Omental fat pad (tissue), 4 donors: ENCODE results near the gene ADAMTS17. TPM values are rescaled to one million over a fixed set of nuclear protein-coding genes. Genes with fewer than 3 reads are reported as not detected.

Experiments used
- ATAC-seq: fragments of 150-250 bp; one replicate; pipeline ENCODE4 v1.9.1; 2016; ENCODE audit warnings: mild to moderate bottlenecking, moderate library complexity; ENCODE audit not compliant: low FRiP score
- DNase-seq: peaks from one replicate; pipeline ENCODE4 v3.0.0-alpha.2; 2019; ENCODE audit warnings: low spot score
- total RNA-seq, 4 donors: library from RNA; depleted of rRNA; stranded (reverse); fragments of >200 nt; gene quantifications; one replicate each; pipeline ENCODE4 v1.1.0, GENCODE V29; 2016
- TF ChIP-seq, protein P1 (sequence below), 3 donors: fragments of 450-650 bp; IDR thresholded peaks; one replicate each; pipeline ENCODE4 v1.5.1; 2016 to 2017; ENCODE audit warnings: antibody characterized with exemption in 3 of 3, mild to moderate bottlenecking in 3 of 3, moderate library complexity in 2 of 3

ADAMTS17 gene
- total RNA-seq, 4 donors from 2014 or later = 1.6 to 10.7 (median 5.7) TPM

GRCh38 chr15:100108346-100108745 is 233.4 kb downstream of the ADAMTS17 start:
- ATAC-seq (no peak), DNase-seq (no peak)
- TF ChIP-seq, protein P1, sequence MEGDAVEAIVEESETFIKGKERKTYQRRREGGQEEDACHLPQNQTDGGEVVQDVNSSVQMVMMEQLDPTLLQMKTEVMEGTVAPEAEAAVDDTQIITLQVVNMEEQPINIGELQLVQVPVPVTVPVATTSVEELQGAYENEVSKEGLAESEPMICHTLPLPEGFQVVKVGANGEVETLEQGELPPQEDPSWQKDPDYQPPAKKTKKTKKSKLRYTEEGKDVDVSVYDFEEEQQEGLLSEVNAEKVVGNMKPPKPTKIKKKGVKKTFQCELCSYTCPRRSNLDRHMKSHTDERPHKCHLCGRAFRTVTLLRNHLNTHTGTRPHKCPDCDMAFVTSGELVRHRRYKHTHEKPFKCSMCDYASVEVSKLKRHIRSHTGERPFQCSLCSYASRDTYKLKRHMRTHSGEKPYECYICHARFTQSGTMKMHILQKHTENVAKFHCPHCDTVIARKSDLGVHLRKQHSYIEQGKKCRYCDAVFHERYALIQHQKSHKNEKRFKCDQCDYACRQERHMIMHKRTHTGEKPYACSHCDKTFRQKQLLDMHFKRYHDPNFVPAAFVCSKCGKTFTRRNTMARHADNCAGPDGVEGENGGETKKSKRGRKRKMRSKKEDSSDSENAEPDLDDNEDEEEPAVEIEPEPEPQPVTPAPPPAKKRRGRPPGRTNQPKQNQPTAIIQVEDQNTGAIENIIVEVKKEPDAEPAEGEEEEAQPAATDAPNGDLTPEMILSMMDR (IDR thresholded peaks at IDR 0.05) = no peak

DNA sequence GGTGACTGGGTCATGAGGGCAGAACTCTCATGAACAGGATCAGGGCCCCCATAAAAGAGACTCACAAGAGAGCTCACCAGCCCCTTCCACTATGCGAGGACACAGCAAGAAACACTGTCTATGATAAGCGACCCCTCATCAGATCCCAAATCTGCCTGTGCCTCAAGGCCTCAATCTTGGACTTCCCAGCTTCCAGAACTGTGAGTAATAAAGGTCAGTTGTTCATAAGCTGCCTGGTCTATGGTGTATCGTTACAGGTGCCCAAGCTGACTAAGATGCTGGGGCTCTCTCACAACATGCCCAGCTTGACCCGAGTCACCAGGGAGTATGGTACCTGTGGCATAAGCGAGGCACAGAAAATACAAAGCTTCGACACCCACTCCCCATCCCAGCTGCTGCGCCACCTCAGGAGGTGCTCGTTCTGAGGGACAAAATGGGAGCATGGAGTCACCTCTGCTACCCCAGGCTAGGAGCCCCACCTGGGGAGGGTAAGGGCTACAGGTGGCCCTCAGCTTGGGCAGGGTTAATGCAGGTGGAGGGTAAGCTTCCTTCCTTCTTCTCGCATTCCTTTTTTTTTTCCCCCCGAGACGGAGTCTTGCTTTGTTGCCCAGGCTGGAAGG is 234.1 kb downstream of the ADAMTS17 start:
- DNase-seq (no peak), ATAC-seq (no peak)
- TF ChIP-seq, protein P1 (IDR thresholded peaks at IDR 0.05) = no peak

DNA sequence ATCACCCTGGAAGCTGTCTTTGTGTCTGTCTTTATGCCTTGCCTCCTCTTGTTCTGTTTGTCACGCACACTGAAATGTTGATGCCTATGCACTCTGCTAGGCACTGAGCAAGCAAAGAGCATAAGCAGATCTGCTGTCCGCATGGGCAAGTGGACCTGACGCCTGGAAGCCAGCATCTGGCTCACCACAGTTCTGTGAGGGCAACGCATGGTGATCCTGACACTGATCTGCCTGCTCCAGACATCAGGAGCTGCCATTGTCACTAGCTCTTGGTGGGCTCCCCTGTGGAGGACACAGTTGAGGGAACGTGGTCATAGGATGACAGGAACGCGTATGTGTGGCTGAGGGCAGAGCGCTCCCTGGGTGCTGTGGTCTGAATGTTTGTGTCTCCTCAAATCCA is 234.6 kb downstream of the ADAMTS17 start:
- no peak for DNase-seq
- TF ChIP-seq, protein P1 (IDR thresholded peaks at IDR 0.05) = no peak
- ATAC-seq = no peak

DNA sequence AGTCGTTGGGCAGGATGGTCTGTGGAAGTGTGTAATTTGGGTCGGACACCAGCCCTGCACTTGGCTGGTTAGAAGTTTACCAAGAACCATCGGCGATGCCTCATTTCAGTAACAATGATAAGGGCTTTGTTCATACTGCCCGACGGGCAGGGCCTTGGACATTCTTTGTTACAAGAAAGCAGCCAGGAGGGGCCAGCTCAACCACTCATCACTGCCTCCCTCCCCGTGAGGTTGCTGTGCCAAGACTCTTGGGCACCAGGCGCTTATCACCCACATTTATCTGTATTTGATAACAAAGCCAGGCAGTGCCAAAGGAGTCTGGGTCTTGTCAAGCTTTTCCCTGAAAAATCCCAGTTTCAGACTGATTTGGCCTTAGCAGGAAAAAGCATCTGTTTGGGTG is 235.0 kb downstream of the ADAMTS17 start:
- TF ChIP-seq, protein P1 (IDR thresholded peaks at IDR 0.05) = no peak
- DNase-seq (no peak), ATAC-seq (no peak)

DNA sequence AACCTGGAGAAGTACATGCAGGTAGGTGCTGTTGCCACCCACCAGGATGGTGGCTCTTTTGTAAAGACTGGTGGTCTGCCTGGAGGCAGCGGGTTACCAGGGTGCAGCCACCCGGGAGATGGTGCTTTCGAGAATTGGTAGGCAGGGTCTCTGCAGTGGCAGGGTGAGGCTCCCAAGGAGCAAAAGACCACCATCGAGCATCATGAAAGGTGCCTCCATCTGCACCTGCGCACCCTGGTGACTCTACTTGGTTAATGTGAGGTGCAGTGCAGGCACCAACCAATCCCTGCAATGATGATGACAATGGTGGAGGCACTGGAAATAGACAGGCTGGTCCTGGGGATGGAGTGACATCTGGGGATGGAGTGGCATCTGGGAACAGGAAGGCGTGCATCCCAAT is 236.7 kb downstream of the ADAMTS17 start:
- no peak for ATAC-seq
- TF ChIP-seq, protein P1 (IDR thresholded peaks at IDR 0.05) = no peak
- DNase-seq = no peak

- ATAC-seq (no peak), DNase-seq (no peak)
- TF ChIP-seq, protein P1 (IDR thresholded peaks at IDR 0.05) = no peak
Observed at GRCh38 chr15:100104245-100104644, 237.5 kb downstream of the ADAMTS17 start.

DNA sequence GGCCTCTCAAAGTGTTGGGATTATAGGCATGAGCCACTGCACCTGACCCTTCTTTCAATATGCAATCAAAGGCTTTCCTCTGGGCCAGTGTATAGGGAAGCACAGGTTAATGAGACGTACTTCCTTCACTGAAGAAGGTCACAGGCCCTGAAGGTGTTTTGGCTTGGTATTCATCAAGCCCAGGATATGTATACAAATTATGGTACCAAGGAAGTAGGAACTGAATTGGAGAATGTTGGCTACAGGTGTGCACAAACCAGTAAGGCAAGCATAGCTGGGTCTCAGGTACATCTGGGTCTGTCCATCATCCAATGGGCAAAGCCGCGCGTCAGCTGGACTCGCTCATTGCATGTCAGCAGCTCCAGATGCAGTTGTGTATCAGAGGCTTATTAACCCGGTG is 237.9 kb downstream of the ADAMTS17 start:
- no peak for DNase-seq
- TF ChIP-seq, protein P1 (IDR thresholded peaks at IDR 0.05) = no peak
- no peak for ATAC-seq
